Limb (tissue), 2 donors: ENCODE data around the gene ETHE1.
A peak's percentile ranks its signal among the peaks of the same experiment; 100 is the strongest.
"Not testable (repeated sequence)": the region's sequence is repeated elsewhere in the genome, so short reads cannot be mapped to it uniquely, and the experiment has no call there.

Source experiments
- DNase-seq, 2 donors: peaks; one replicate each; pipeline ENCODE4 v3.0.0-alpha.2; 2016; ENCODE audit errors: extremely low spot score in 2 of 2

ETHE1 gene

GRCh38 chr19:43552198-43552450 is 25.1 kb upstream of the ETHE1 start:
- no peak for DNase-seq

- no peak for DNase-seq
These were observed 24.6 kb upstream of the ETHE1 start for GRCh38 chr19:43551399-43552197.

GRCh38 chr19:43548706-43549105 is 21.7 kb upstream of the ETHE1 start:
- no peak for DNase-seq

DNA sequence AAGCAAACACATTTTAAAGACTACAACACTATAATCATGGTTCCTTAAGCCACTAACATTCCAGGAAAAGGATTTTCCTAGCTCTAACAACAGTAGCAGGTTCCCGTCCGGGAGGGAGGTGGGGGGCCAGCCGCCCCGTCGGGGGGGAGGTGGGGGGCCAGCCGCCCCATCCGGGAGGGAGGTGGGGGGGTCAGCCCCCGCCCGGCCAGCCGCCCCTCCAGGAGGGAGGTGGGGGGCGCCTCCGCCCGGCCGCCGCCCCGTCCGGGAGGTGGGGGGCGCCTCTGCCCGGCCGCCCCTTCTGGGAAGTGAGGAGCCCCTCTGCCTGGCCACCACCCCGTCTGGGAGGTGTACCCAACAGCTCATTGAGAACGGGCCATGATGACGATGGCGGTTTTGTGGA is 20.9 kb upstream of the ETHE1 start:
- not testable (repeated sequence) for DNase-seq

DNA sequence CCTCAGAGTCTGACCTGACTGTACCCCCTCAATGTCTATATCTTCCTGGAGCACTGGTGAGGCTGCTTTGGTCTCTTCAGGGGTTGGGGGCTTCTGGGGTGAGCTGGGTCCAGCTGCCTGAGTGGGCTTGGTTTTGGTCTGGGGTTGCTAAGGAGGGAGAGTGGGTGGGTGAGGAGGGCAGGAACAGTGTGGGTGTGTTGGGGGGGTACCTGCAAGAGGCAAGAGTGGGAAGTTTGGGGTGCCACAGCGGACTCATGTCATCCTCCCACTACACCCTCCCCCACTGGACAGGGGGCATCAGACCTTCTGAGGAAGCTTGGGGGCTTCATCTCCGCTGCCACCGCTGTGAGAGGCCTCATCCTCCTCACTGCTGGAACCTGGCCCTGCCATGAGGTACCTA is 19.6 kb upstream of the ETHE1 start:
- no peak for DNase-seq

- no peak for DNase-seq
These were observed 19.0 kb upstream of the ETHE1 start for GRCh38 chr19:43545981-43546380.

- no peak for DNase-seq
These were observed 18.3 kb upstream of the ETHE1 start for GRCh38 chr19:43545276-43545675.

DNA sequence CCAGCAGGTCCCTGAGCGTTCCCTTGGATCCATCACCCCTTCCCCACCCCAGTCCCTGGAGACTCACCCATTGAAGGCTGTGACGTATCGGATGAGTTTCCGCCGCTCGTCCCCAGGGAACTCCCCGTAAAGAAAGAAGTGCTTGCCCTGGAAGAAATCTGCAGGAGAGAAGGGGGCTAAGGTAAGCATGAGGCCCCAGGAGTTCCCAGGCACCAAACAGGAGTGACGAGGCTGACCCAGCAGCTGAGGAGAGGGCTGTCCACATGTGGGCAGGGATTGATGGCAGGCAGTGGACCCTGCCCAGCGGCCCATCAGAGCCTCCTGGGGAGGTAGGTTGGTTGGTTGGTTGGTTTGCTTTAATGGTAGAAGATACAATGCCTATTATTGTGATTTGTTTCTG is 17.1 kb upstream of the ETHE1 start:
- DNase-seq, result no peak

DNA sequence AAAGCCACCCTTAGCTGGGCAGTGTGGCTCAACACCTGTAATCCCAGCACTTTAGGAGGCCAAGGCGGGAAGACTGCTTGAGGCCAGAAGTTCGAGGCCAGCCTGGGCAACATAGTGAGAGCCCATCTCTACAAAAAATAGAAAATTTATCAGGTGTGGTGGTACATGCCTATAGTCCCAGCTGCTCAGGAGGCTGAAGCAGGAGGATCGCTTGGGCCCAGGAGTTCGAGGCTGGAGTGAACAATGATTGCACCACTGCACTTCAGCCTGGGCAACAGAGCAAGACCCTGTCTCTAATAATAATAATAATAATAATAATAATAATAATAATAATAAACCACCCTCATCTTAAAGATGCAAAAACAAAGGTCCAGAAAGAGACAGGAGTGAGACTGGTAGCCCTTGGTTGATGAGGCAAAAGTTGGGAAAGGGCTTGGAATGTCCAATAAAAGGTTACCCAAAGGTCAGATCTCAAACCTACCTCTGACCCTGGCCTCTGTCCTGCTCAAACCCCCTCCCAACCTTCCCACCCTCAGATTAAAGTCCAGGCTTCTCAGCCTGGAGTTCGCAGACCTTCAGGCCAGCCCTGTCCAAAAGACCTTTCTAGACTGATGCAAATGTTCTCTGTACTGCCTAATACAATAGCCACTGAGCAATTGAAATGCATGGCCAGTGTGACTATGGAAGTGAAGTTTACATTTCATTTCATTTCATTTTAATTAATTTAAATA is 15.1 kb upstream of the ETHE1 start:
- no peak for DNase-seq

DNA sequence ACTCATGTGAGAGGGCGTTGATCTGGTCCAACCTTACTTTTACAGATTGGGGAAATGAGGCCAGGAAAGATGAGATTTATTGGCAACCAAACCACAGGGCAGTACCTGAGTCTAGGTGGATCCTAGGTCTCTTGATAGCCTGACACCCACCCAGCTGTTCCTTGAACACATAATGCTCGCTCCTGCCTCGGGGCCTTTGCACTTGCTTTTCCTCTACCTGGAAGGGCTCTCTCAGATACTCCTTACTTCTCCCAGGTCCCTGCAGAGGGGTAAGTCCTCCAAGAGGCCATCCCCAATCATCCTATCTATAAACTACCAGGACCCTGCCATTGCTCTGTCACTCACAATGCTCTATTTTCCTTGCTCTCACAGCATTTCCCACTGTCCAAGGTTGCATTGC is 13.4 kb upstream of the ETHE1 start:
- DNase-seq, result no peak

DNA sequence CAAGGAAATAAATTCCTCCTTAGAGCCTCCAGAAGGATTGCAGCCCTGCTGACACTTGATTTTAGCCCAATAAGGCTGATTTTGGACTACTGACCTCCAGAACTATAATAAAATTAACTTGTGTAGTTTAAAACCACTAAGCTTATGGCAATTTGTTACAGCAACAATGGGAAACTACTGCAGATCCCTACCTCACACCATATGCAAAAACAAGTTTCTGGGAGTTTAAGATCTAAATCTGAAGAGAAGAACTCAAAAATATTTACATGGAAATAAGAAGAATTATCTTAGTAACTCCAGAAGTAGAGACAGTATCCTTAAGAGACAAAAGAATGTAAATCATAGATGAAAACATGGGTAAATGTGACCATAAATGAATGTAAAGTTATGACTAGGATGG is 11.9 kb upstream of the ETHE1 start:
- DNase-seq, result no peak

DNA sequence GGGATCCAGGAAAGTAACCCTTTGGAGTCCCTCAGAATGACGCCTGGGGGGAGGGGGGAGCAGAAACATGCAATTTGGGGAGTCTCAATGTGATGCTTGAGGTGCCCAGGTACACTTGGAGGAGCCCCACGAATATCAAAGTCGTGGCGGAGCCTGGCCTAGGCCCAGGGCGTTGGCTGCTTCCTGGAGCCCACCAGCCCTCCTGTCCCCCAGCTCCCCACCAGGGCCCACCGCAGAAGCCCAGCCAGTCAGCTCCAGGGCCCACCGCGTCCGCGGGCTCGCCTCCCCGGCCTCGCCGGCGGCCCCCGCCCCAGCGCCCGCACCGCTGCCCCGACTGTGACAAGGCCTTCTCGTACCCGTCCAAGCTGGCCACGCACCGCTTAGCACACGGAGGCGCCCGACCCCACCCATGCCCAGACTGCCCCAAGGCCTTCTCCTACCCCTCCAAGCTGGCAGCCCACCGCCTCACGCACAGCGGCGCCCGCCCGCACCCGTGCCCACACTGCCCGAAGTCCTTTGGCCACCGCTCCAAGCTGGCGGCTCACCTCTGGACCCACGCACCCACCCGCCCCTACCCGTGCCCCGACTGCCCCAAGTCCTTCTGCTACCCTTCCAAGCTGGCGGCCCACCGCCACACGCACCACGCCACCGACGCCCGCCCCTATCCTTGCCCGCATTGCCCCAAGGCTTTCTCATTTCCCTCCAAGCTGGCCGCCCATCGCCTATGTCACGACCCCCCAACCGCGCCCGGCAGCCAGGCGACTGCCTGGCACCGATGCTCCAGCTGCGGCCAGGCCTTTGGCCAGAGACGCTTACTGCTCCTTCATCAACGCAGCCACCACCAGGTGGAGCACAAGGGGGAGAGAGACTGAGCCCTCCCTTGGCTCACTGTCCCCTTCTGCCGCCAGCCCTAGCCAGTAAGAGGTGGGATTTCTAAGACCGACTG is 8.1 kb upstream of the ETHE1 start:
- peak; percentile 60 to 76 for DNase-seq

- DNase-seq, result no peak
These were observed 7.4 kb upstream of the ETHE1 start for GRCh38 chr19:43534305-43534815.

DNA sequence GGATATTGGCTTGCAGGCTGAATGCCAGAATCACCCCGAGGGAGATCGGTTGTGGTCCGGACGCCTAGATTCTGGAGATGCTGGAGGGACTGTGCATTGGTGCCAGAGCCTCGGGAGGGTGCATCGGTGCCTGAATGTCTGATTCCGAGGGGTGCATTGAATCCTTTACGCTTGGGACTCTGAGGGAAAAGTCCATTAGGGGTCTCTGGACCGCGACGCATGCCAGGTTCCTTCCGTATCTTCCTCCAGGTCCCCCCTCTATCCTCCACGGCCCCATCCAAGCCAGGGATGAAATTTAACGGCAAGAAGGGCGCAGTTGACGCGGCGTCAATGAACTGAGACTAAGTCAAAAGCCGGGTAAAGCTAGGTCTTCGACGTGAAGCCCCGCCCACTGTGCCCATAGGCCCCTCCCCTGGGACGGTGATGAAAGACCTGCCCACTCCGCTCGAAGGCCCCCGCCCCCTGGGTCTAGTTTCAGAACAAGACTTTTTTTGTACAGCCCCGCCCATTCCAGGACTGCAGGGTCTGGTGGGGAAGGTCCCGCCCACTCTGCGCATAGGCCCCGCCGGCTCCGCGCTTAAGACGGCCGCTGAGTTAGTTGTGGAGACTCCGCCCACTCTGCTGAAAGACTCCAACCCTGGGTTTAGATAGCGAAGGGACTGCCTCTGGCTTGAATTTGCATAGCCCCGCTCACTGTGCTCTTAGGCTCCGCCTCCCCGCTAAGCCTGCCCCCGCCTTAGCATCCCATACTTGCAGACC is 6.7 kb upstream of the ETHE1 start:
- DNase-seq, result peak; percentile 97 to 99

GRCh38 chr19:43532962-43533545 is 6.1 kb upstream of the ETHE1 start, which contains the start of gene ZNF575:
Gene ZNF575, plus strand, starts transcription at chr19:43533188. Its CDS starts 1,235 bp downstream, at chr19:43534423.
- peak; percentile 94 to 96 for DNase-seq

DNA sequence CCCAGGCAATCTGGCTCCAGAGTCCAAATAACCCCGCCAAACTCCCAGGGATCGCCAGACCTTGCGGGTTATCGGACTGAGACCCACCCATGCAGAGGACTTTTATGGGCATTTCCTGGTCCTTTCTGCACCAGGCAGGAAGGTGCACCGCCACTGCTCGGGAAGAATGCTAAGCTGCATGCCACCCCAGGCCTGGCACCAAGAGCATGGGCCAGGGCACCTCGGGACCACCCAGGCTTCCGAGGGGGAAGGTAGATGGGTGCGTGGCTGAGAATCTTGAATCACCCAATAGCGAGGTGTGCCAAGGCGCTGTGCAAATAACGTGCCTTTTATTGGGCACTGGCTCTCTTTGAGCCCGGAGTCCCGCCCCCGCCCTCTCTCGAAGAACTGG is 5.6 kb upstream of the ETHE1 start:
- DNase-seq, result no peak

DNA sequence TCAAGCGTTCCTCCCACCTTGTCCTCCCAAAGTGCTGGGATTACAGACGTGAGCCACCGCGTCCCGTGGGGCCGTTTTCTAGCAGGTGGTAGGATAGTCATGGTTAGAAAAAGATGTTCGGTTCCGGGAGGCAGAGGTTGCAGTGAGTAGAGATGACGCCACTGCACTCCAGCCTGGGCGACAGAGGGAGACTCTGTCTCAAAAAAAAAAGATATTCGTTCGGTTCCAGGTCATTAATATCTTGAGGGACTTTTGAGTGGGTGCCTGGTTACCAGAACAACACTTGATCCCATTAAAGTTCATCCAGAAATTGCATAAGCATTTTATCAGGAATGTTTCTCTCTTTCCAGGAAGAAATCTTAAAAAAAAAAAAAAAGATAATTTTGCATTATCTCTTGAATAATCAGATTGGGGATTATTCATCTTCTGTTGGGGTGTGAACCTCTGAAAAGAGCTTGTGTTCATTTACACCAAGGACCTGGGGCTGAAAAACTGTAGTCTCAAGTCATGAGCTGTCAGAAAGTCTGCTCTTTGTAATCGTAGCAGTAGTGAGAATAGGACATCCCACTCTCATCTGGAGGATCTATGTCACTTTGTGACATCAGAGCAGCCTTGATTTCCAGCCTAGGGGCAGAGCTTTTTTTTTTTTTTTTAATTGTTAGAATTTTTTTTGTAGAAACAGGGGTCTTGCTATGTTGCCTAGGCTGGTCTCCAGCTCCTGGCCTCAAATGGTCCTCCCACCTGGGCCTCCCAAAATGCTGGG is 1.0 kb upstream of the ETHE1 start:
- no peak for DNase-seq

- no peak for DNase-seq
These were observed 897 bp downstream of the ETHE1 start for GRCh38 chr19:43525836-43526771.
